ENCODE measurements around the gene AFF2.
"Not testable (repeated sequence)": the region's sequence is repeated elsewhere in the genome, so short reads cannot be mapped to it uniquely, and the experiment has no call there.

AFF2 gene

GRCh38 chrX:148649145-148649795, 148.9 kb downstream of the AFF2 start:
- no peak for DNase-seq

GRCh38 chrX:148658115-148658730, 157.8 kb downstream of the AFF2 start:
- no peak for DNase-seq

- DNase-seq: no peak
These were observed 159.1 kb downstream of the AFF2 start for GRCh38 chrX:148659481-148659880.

- DNase-seq: peak; percentile 3
These were observed 160.6 kb downstream of the AFF2 start for GRCh38 chrX:148661035-148661434.

GRCh38 chrX:148662014-148662413, 161.6 kb downstream of the AFF2 start:
- DNase-seq: no peak

- DNase-seq: no peak
These were observed 163.8 kb downstream of the AFF2 start for GRCh38 chrX:148664171-148664570.

GRCh38 chrX:148664995-148665394, 164.6 kb downstream of the AFF2 start:
- DNase-seq: no peak

- DNase-seq: not testable (repeated sequence)
These were observed 168.8 kb downstream of the AFF2 start for GRCh38 chrX:148669175-148669574.

- DNase-seq: no peak
These were observed 169.9 kb downstream of the AFF2 start for GRCh38 chrX:148670277-148670676.

GRCh38 chrX:148672517-148672916, 172.1 kb downstream of the AFF2 start:
- DNase-seq: no peak

- no peak for DNase-seq
These were observed 181.2 kb downstream of the AFF2 start for GRCh38 chrX:148681605-148682004.

GRCh38 chrX:148682206-148682605, 181.8 kb downstream of the AFF2 start:
- DNase-seq: no peak

- DNase-seq: no peak
These were observed 191.0 kb downstream of the AFF2 start for GRCh38 chrX:148691456-148691855.

GRCh38 chrX:148695255-148695654, 194.8 kb downstream of the AFF2 start:
- no peak for DNase-seq

GRCh38 chrX:148698221-148698620, 197.8 kb downstream of the AFF2 start:
- DNase-seq: no peak

- no peak for DNase-seq
These were observed 199.6 kb downstream of the AFF2 start for GRCh38 chrX:148700021-148700420.

GRCh38 chrX:148713981-148714380, 213.6 kb downstream of the AFF2 start:
- DNase-seq: no peak

GRCh38 chrX:148715361-148715760, 214.9 kb downstream of the AFF2 start:
- no peak for DNase-seq

- no peak for DNase-seq
These were observed 222.5 kb downstream of the AFF2 start for GRCh38 chrX:148722966-148723365.

- DNase-seq: no peak
These were observed 223.1 kb downstream of the AFF2 start for GRCh38 chrX:148723551-148723950.

GRCh38 chrX:148728901-148729300, 228.5 kb downstream of the AFF2 start:
- no peak for DNase-seq

- DNase-seq: no peak
These were observed 232.3 kb downstream of the AFF2 start for GRCh38 chrX:148732743-148733142.

- no peak for DNase-seq
These were observed 241.0 kb downstream of the AFF2 start for GRCh38 chrX:148741441-148741840.

GRCh38 chrX:148755111-148755510, 254.7 kb downstream of the AFF2 start:
- no peak for DNase-seq

GRCh38 chrX:148763896-148764295, 263.5 kb downstream of the AFF2 start:
- no peak for DNase-seq
